GM23338 (cell line): ENCODE measurements around the gene RTKN. TPM values are rescaled to one million over a fixed set of nuclear protein-coding genes. Genes with fewer than 3 reads are reported as not detected.

Source experiments
- ATAC-seq: fragments of 200-7000 bp; cut with Tn5 transposase; 3 replicates; pipeline ENCODE4 v1.9.1; 2020
- DNase-seq: peaks from one replicate; pipeline ENCODE4 v3.0.0-alpha.2; 2015; ENCODE audit warnings: low spot score
- H2AFZ ChIP-seq: fragments of 200-600 bp; sonication (generic); 2 replicates; pipeline ENCODE4 v1.8.0; 2016; ENCODE audit warnings: antibody characterized with exemption, mild to moderate bottlenecking, moderate library complexity
- H3F3A ChIP-seq: fragments of 200-600 bp; sonication (generic); replicated peaks from 2 replicates; pipeline ENCODE4 v1.8.0; 2017; ENCODE audit warnings: antibody characterized with exemption, mixed run types, low read depth
- H3K27ac ChIP-seq: fragments of 200-600 bp; sonication (generic); 2 replicates; pipeline ENCODE4 v1.6.1; 2016; ENCODE audit warnings: low read depth
- H3K27me3 ChIP-seq: fragments of 200-600 bp; sonication (generic); 2 replicates; pipeline ENCODE4 v1.8.0; 2016; ENCODE audit warnings: mild to moderate bottlenecking, mixed run types, moderate library complexity; ENCODE audit not compliant: insufficient read depth
- H3K36me3 ChIP-seq: fragments of 200-600 bp; sonication (generic); 2 replicates; pipeline ENCODE4 v1.8.0; 2016; ENCODE audit warnings: mild to moderate bottlenecking; ENCODE audit not compliant: insufficient read depth
- H3K4me1 ChIP-seq: fragments of 200-600 bp; sonication (generic); 2 replicates; pipeline ENCODE4 v1.8.0; 2016; ENCODE audit warnings: mild to moderate bottlenecking, moderate library complexity; ENCODE audit not compliant: insufficient read depth
- H3K4me2 ChIP-seq: fragments of 200-600 bp; sonication (generic); 2 replicates; pipeline ENCODE4 v1.7.1; 2017; ENCODE audit warnings: mixed run types
- H3K4me3 ChIP-seq: fragments of 200-600 bp; sonication (generic); 2 replicates; pipeline ENCODE4 v1.6.1; 2016; ENCODE audit warnings: mixed run types
- H3K79me2 ChIP-seq: fragments of 200-600 bp; sonication (generic); replicated peaks from 2 replicates; pipeline ENCODE4 v1.8.0; 2017; ENCODE audit warnings: mild to moderate bottlenecking; ENCODE audit not compliant: insufficient read depth
- H3K9me2 ChIP-seq: fragments of 200-600 bp; sonication (generic); 2 replicates; pipeline ENCODE4 v1.8.0; 2017; ENCODE audit not compliant: insufficient read depth
- H4K20me1 ChIP-seq: fragments of 200-600 bp; sonication (generic); replicated peaks from 2 replicates; pipeline ENCODE4 v1.8.0; 2017; ENCODE audit warnings: mild to moderate bottlenecking; ENCODE audit not compliant: insufficient read depth
- H3K27ac Mint-ChIP-seq: 2 replicates; pipeline ENCODE4 v1.8.0; 2020; ENCODE audit warnings: inconsistent platforms, mild to moderate bottlenecking, moderate library complexity, mixed read lengths
- H3K27me3 Mint-ChIP-seq: 3 replicates; pipeline ENCODE4 v1.8.0; 2022; ENCODE audit warnings: low read depth, mild to moderate bottlenecking, moderate library complexity, mixed read lengths, inconsistent platforms; ENCODE audit not compliant: insufficient read depth, poor library complexity
- H3K36me3 Mint-ChIP-seq: 3 replicates; pipeline ENCODE4 v1.8.0; 2021; ENCODE audit warnings: low read depth, mild to moderate bottlenecking, inconsistent platforms, moderate library complexity, mixed read lengths
- H3K4me1 Mint-ChIP-seq: 3 replicates; pipeline ENCODE4 v1.8.0; 2020; ENCODE audit warnings: mild to moderate bottlenecking, inconsistent platforms, mixed read lengths
- H3K4me3 Mint-ChIP-seq: 3 replicates; pipeline ENCODE4 v1.8.0; 2021; ENCODE audit warnings: moderate library complexity, mild to moderate bottlenecking, inconsistent platforms, mixed read lengths
- H3K9me3 Mint-ChIP-seq: 3 replicates; pipeline ENCODE4 v1.8.0; 2020; ENCODE audit warnings: moderate library complexity, mild to moderate bottlenecking, inconsistent platforms, mixed read lengths
- CREB1 ChIP-seq: fragments of 250-450 bp; sonication (Bioruptor Pico); IDR thresholded peaks from 2 replicates; pipeline ENCODE4 v1.5.0; 2020; ENCODE audit warnings: low read depth, mild to moderate bottlenecking, moderate library complexity
- ETS1 ChIP-seq: IDR thresholded peaks from 2 replicates; pipeline ENCODE4 v1.6.1; 2016; ENCODE audit warnings: antibody characterized with exemption
- EZH2 ChIP-seq: fragments of 200-600 bp; sonication (generic); IDR thresholded peaks from one replicate; pipeline ENCODE4 v1.8.0; 2017; ENCODE audit warnings: antibody characterized with exemption, mild to moderate bottlenecking, low read depth; ENCODE audit not compliant: unreplicated experiment
- EZH2phosphoT487 ChIP-seq: fragments of 200-600 bp; sonication (generic); IDR thresholded peaks from one replicate; pipeline ENCODE4 v1.8.1; 2018; ENCODE audit warnings: antibody characterized with exemption; ENCODE audit not compliant: unreplicated experiment
- JUNB ChIP-seq: IDR thresholded peaks from one replicate; pipeline ENCODE4 v1.6.1; 2016; ENCODE audit warnings: antibody characterized with exemption; ENCODE audit not compliant: unreplicated experiment
- NANOG ChIP-seq: IDR thresholded peaks from 2 replicates; pipeline ENCODE4 v1.6.1; 2016; ENCODE audit warnings: antibody characterized with exemption, borderline replicate concordance
- POLR2AphosphoS5 ChIP-seq: IDR thresholded peaks from 2 replicates; pipeline ENCODE4 v1.6.1; 2016; ENCODE audit warnings: antibody characterized with exemption, low read depth
- STAT1 ChIP-seq: IDR thresholded peaks from one replicate; pipeline ENCODE4 v1.6.1; 2016; ENCODE audit warnings: antibody characterized with exemption; ENCODE audit not compliant: unreplicated experiment
- ZNF114 ChIP-seq: fragments of 250-450 bp; sonication (Bioruptor Pico); IDR thresholded peaks from 2 replicates; pipeline ENCODE4 v1.5.0; 2020; ENCODE audit warnings: mild to moderate bottlenecking, moderate library complexity
- ZNF331 ChIP-seq: fragments of 250-450 bp; sonication (Bioruptor Pico); IDR thresholded peaks from 2 replicates; pipeline ENCODE4 v1.5.0; 2020; ENCODE audit warnings: low read depth, mild to moderate bottlenecking, moderate library complexity
- polyA plus RNA-seq: library from polyadenylated mRNA; unstranded; fragments of >200 nt; fragmentation: Nextera tagmentation; extraction: Ambion mirVana; gene quantifications from 2 replicates; pipeline ENCODE4 v1.2.1, GENCODE V29; 2016
- total RNA-seq: library from RNA; depleted of rRNA; stranded (reverse); fragments of >200 nt; shearing (Covaris generic); gene quantifications from 2 replicates; pipeline ENCODE4 v1.2.3, GENCODE V29; 2014
- TF ChIP-seq, protein P1 (sequence below), 2 experiments: fragments of 200-600 bp in 1 of 2; sonication (generic) in 1 of 2; conservative IDR thresholded peaks; 2 replicates each; pipeline versions ENCODE4 v1.5.1 to v1.6.1; 2016 to 2017; ENCODE audit warnings: antibody characterized with exemption in 2 of 2, low read depth in 2 of 2, mild to moderate bottlenecking in 2 of 2, moderate library complexity in 1 of 2
- TF ChIP-seq, protein P2 (sequence below): fragments of 250-450 bp; sonication (Bioruptor Pico); IDR thresholded peaks from 2 replicates; pipeline ENCODE4 v1.5.0; 2020; ENCODE audit warnings: mild to moderate bottlenecking, moderate library complexity
- TF ChIP-seq, protein P3 (sequence below): IDR thresholded peaks from one replicate; pipeline ENCODE4 v1.6.1; 2018; ENCODE audit warnings: antibody characterized with exemption; ENCODE audit not compliant: unreplicated experiment

RTKN gene
- total and polyA plus RNA-seq, 2 experiments from 2014 or later = 24.5 to 50.0 TPM

GRCh38 chr2:74427551-74427950 lies 14.2 kb downstream of the RTKN start:
- Histone ChIP-seq H3K4me1 (no peaks in the 10 kb centered on the region), H3K4me3 (no peak overlapping the region), H3K4me2 (no peak overlapping the region), H3K9me2 (no peaks in the 10 kb centered on the region), H3K27me3 (peaks cover 8% of the 10 kb centered on the region), H3F3A (0 out of 2 replicates have a peak, but pooled peaks cover 10% of the 10 kb centered on the region), H3K36me3 (peaks cover 8% of the 10 kb centered on the region; the same call in 1 of the 2 replicates), H3K27ac (no peak overlapping the region), H3K79me2 (no peaks in the 10 kb centered on the region), H4K20me1 (peaks cover 5% of the 10 kb centered on the region; the same call in 1 of the 2 replicates), H2AFZ (no peak overlapping the region)
- TF ChIP-seq, protein P1, sequence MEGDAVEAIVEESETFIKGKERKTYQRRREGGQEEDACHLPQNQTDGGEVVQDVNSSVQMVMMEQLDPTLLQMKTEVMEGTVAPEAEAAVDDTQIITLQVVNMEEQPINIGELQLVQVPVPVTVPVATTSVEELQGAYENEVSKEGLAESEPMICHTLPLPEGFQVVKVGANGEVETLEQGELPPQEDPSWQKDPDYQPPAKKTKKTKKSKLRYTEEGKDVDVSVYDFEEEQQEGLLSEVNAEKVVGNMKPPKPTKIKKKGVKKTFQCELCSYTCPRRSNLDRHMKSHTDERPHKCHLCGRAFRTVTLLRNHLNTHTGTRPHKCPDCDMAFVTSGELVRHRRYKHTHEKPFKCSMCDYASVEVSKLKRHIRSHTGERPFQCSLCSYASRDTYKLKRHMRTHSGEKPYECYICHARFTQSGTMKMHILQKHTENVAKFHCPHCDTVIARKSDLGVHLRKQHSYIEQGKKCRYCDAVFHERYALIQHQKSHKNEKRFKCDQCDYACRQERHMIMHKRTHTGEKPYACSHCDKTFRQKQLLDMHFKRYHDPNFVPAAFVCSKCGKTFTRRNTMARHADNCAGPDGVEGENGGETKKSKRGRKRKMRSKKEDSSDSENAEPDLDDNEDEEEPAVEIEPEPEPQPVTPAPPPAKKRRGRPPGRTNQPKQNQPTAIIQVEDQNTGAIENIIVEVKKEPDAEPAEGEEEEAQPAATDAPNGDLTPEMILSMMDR (conservative IDR thresholded peaks at IDR 0.05; ENCODE audit: low read depth in 2 of 2) = no peak
- no peak for TF ChIP-seq CREB1 (CRISPR knock-in tag)
- TF ChIP-seq STAT1 = no peak
- TF ChIP-seq POLR2AphosphoS5 = no peak
- TF ChIP-seq EZH2 = no peak
- no peak for TF ChIP-seq ZNF114 (CRISPR knock-in tag)
- no peak for TF ChIP-seq EZH2phosphoT487
- TF ChIP-seq, protein P2, sequence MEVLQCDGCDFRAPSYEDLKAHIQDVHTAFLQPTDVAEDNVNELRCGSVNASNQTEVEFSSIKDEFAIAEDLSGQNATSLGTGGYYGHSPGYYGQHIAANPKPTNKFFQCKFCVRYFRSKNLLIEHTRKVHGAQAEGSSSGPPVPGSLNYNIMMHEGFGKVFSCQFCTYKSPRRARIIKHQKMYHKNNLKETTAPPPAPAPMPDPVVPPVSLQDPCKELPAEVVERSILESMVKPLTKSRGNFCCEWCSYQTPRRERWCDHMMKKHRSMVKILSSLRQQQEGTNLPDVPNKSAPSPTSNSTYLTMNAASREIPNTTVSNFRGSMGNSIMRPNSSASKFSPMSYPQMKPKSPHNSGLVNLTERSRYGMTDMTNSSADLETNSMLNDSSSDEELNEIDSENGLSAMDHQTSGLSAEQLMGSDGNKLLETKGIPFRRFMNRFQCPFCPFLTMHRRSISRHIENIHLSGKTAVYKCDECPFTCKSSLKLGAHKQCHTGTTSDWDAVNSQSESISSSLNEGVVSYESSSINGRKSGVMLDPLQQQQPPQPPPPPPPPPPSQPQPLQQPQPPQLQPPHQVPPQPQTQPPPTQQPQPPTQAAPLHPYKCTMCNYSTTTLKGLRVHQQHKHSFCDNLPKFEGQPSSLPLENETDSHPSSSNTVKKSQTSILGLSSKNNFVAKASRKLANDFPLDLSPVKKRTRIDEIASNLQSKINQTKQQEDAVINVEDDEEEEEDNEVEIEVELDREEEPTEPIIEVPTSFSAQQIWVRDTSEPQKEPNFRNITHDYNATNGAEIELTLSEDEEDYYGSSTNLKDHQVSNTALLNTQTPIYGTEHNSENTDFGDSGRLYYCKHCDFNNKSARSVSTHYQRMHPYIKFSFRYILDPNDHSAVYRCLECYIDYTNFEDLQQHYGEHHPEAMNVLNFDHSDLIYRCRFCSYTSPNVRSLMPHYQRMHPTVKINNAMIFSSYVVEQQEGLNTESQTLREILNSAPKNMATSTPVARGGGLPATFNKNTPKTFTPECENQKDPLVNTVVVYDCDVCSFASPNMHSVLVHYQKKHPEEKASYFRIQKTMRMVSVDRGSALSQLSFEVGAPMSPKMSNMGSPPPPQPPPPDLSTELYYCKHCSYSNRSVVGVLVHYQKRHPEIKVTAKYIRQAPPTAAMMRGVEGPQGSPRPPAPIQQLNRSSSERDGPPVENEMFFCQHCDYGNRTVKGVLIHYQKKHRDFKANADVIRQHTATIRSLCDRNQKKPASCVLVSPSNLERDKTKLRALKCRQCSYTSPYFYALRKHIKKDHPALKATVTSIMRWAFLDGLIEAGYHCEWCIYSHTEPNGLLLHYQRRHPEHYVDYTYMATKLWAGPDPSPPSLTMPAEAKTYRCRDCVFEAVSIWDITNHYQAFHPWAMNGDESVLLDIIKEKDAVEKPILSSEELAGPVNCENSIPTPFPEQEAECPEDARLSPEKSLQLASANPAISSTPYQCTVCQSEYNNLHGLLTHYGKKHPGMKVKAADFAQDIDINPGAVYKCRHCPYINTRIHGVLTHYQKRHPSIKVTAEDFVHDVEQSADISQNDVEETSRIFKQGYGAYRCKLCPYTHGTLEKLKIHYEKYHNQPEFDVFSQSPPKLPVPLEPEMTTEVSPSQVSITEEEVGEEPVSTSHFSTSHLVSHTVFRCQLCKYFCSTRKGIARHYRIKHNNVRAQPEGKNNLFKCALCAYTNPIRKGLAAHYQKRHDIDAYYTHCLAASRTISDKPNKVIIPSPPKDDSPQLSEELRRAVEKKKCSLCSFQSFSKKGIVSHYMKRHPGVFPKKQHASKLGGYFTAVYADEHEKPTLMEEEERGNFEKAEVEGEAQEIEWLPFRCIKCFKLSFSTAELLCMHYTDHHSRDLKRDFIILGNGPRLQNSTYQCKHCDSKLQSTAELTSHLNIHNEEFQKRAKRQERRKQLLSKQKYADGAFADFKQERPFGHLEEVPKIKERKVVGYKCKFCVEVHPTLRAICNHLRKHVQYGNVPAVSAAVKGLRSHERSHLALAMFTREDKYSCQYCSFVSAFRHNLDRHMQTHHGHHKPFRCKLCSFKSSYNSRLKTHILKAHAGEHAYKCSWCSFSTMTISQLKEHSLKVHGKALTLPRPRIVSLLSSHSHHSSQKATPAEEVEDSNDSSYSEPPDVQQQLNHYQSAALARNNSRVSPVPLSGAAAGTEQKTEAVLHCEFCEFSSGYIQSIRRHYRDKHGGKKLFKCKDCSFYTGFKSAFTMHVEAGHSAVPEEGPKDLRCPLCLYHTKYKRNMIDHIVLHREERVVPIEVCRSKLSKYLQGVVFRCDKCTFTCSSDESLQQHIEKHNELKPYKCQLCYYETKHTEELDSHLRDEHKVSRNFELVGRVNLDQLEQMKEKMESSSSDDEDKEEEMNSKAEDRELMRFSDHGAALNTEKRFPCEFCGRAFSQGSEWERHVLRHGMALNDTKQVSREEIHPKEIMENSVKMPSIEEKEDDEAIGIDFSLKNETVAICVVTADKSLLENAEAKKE (CRISPR knock-in tag) = no peak
- no peak for TF ChIP-seq ETS1
- TF ChIP-seq, protein P3, sequence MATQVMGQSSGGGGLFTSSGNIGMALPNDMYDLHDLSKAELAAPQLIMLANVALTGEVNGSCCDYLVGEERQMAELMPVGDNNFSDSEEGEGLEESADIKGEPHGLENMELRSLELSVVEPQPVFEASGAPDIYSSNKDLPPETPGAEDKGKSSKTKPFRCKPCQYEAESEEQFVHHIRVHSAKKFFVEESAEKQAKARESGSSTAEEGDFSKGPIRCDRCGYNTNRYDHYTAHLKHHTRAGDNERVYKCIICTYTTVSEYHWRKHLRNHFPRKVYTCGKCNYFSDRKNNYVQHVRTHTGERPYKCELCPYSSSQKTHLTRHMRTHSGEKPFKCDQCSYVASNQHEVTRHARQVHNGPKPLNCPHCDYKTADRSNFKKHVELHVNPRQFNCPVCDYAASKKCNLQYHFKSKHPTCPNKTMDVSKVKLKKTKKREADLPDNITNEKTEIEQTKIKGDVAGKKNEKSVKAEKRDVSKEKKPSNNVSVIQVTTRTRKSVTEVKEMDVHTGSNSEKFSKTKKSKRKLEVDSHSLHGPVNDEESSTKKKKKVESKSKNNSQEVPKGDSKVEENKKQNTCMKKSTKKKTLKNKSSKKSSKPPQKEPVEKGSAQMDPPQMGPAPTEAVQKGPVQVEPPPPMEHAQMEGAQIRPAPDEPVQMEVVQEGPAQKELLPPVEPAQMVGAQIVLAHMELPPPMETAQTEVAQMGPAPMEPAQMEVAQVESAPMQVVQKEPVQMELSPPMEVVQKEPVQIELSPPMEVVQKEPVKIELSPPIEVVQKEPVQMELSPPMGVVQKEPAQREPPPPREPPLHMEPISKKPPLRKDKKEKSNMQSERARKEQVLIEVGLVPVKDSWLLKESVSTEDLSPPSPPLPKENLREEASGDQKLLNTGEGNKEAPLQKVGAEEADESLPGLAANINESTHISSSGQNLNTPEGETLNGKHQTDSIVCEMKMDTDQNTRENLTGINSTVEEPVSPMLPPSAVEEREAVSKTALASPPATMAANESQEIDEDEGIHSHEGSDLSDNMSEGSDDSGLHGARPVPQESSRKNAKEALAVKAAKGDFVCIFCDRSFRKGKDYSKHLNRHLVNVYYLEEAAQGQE = no peak
- TF ChIP-seq ZNF331 (CRISPR knock-in tag) = no peak
- TF ChIP-seq NANOG = no peak
- no peak for TF ChIP-seq JUNB
- no peak overlapping the region for H3K4me3 Mint-ChIP-seq
- no peak for ATAC-seq
- DNase-seq = no peak
- H3K9me3 Mint-ChIP-seq = no peaks in the 10 kb centered on the region
- peaks cover 22% of the 10 kb centered on the region for H3K27me3 Mint-ChIP-seq
- peaks cover 7% of the 10 kb centered on the region; the same call in 2 of the 3 replicates for H3K4me1 Mint-ChIP-seq
- no peak overlapping the region for H3K27ac Mint-ChIP-seq
- H3K36me3 Mint-ChIP-seq = peaks cover 72% of the 10 kb centered on the region
